GM10847 (cell line): ENCODE results near the gene CDH15.

Experiments used
- POLR2A ChIP-seq: IDR thresholded peaks from 2 replicates; pipeline ENCODE4 v1.6.1; 2011; ENCODE audit not compliant: insufficient read length; ENCODE audit errors: extremely low read depth

The CDH15 gene

DNA sequence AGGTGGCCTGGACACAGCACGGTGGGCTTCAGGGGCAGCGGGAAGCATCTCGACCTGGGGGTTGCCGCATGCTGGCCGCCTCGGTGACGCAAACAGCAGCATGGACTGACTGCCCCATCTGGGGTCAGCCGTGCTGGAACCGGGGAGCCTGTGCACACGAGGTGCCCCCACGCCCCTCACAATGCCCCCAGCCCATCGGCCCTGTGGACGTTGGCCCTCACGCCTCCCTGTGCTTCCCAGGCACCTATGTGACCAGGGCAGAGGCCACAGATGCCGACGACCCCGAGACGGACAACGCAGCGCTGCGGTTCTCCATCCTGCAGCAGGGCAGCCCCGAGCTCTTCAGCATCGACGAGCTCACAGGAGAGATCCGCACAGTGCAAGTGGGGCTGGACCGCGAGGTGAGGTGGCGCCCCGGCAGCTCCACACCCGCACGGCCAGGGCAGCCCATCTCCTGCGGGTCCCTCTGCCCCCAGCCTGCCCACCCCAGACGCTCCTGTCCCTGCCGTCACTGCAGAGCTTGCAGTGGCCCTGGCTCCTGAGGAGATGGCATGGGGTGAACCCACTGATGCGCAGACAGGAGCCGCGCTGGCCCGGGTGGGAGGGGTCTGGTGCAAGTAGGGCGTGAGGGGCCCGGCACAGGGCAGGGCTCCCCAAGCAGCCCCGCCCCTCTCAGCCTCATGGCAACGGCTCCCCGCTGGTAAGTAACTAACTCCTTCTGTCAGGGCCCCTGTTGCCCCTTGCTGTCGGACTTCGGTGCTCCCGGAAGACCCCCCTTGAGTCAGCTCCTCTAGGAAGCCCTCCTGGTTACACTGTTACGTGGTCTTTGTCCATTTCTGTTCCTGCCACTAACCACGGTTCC is 13.6 kb downstream of the CDH15 start:
- no peak for TF ChIP-seq POLR2A

DNA sequence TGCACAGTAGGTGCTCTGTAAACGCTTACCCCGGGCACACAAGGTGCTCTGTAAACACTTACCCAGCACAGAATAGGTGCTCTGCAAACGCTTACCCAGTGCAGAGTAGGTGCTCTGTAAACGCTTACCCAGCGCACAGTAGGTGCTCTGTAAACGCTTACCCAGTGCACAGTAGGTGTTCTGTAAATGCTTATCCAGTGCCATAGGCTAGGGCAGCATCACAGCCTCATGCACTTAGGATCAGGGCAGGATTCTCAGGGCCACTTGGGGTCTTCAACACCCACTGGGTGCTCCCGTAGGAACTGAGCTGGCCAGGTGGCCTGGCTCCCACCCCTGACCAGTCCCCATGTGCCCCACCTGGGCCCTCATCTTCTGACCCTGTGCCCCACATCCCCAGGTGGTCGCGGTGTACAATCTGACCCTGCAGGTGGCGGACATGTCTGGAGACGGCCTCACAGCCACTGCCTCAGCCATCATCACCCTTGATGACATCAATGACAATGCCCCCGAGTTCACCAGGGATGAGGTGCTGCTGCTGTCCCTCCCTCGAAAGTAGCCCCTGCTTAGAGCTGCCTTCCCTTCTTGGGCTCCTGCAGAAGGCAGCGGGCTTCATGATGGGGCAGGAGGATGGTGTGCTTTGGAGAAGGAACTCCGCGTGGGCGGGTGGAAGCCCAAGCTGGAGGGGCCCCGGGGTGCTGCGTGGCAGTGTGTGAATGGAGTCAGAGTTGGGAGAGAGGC is 15.7 kb downstream of the CDH15 start:
- TF ChIP-seq POLR2A = no peak

DNA sequence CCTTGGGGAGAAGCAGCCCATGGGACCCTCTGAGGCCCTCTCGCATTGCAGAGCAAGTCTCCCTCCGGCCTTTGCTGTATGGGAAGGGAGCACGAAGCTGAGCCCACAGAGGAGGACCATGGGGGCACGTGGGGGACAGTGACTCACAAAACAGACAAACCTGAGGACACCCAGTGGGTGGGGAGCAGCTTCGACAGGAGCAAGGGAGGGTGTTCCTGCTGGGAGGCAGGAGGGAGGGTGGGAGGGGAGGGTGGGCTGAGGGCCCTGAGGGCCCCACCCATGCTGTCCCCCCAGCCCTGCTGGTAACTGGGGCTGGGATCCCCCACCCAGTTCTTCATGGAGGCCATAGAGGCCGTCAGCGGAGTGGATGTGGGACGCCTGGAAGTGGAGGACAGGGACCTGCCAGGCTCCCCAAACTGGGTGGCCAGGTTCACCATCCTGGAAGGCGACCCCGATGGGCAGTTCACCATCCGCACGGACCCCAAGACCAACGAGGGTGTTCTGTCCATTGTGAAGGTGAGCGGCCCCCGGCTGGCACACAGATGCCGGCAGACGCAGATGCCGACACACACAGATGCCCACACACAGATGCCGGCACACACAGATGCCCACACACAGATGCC is 16.3 kb downstream of the CDH15 start:
- TF ChIP-seq POLR2A = no peak

DNA sequence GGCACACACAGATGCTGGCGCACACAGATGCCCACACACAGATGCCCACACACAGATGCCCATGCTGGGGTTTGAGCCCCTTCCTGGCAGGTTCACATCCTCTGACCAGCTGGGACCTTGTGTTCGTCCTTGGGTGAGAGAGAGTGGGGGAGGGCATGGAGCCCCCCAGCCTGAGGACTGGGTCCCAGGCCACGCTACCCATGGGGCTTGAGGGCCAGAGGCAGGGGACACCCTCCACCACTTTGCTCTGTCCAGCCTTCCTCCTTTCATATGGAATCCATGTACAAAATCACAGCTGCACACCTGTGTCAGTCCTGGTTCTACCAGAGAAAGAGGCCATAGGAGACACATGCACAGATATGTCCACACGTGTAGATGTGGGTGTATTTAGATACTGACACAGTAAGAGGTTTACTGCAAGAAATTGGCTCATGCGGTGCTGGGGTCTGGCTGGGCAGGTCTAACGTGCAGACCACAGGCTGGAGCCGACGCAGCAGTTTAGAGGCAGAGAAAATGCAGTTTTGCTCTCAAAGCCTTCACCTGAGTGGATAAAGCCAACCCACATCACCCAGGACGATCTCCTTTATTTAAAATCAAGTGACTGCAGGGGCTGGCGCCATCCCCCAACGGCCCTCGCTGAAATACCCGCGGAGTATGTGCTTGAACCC is 17.9 kb downstream of the CDH15 start:
- no peak for TF ChIP-seq POLR2A

DNA sequence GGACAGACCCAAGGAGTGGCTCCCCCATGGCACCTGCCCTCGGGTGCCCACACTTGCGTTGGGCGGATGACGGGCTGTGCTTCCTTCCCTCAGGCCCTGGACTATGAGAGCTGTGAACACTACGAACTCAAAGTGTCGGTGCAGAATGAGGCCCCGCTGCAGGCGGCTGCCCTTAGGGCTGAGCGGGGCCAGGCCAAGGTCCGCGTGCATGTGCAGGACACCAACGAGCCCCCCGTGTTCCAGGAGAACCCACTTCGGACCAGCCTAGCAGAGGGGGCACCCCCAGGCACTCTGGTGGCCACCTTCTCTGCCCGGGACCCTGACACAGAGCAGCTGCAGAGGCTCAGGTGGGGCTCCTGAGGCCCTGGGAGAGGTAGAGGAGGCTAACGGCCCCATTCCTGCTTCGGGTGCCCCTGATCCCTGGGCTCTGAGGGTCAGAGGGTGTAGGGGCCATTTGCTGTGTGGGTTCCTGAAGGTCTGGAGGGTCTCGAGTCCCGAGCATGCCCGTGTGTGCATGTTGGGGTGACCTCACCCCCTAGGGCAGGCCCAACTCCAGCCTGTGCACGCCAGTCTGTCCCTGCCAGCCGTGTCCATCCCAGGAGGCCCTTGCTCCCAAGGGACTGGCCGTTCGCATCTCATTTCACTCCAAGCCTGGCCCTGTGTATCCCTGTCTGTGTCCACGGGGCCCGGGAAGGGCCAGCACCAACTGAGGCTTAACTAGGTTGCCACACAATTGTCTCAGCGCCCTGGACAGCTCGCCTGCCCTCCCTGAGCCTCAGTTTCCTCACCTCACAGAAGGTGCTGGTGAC is 18.8 kb downstream of the CDH15 start:
- no peak for TF ChIP-seq POLR2A

DNA sequence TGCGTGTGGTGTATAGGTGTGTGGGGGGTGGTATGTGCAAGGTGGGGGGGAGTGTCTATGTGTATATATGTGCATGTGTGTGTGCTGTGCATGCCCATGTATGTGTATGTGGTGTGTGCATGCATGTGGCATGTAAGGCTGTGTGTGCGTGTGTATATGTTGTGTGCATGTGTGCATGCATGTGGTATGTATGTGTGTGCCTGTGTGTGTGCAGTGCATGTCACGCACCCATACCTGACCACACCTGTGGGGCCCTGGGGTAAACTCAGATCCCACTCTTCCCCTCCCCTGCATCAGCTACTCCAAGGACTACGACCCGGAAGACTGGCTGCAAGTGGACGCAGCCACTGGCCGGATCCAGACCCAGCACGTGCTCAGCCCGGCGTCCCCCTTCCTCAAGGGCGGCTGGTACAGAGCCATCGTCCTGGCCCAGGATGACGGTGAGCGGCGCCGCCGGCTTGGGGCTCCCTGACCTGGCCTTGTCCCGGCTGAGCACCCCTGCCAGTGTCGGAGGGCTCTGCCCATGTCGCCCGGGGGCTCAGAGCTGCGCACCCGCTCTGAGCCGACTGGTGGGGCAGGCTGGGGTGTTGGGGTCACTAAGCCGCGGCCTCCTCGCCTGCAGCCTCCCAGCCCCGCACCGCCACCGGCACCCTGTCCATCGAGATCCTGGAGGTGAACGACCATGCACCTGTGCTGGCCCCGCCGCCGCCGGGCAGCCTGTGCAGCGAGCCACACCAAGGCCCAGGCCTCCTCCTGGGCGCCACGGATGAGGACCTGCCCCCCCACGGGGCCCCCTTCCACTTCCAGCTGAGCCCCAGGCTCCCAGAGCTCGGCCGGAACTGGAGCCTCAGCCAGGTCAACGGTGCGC is 19.7 kb downstream of the CDH15 start:
- no peak for TF ChIP-seq POLR2A

DNA sequence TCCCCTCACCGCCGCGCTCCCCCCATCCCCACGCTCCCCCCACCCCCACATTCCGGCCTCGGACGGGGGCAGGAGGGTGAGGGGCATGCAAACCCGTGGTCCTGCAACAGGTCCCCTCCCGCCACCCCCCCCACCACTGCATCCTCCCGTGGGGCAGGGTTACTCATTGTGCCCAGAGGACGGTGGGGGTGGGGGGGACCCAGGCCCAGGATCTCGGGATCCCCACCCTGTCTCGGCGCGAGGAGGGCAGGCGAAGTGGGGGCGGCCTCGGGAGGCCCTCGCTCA is 20.3 kb downstream of the CDH15 start:
- TF ChIP-seq POLR2A = no peak

DNA sequence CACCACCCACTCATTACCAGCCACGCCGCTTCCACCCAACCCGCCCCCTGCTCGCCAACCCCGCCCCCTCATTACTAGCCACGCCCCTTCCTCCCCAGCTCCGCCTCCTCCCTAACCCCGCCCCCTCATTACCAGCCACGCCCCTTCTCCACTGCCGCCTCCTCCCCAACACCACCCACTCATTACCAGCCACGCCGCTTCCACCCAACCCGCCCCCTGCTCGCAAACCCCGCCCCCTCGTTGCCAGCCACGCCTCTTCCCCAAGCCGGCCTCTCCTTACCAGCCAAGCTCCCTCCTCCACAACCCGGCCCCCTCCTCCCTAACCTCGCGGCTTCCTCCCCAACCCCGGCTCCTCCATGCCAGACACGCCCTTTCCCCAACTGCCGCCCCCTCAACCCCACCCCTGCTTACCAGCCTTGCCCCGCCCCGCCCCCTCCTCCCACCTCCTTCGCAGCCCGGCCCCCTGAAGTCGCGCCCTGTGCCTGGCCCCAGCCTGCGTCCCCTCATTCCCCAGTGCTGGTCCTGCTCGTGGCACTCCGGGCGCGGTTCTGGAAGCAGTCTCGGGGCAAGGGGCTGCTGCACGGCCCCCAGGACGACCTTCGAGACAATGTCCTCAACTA is 21.5 kb downstream of the CDH15 start:
- no peak for TF ChIP-seq POLR2A

DNA sequence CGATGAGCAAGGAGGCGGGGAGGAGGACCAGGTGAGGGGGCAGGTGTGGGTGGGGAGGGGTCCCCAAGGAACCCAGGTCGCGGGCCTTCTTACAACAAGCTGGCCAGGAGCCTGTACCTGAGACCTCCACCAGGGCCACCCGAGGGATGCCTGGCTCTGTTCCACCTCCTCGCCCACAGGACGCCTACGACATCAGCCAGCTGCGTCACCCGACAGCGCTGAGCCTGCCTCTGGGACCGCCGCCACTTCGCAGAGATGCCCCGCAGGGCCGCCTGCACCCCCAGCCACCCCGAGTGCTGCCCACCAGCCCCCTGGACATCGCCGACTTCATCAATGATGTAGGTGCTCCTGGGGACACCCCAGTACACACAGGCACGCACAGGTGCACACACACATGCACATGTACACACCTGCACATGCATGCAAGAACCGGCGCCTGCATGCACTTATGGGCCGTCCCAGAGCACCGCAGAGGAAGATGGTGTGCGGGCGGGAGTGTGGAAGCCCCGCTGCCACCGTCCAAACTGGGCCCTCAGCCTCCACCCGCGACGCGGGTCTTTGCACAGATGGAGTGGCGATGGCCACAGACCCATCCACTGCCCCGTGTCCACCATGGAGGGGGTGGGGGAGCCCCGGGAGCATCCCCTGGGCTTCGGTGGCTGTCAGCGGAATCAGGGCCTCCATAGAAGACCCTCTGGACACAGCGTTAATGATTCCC is 22.2 kb downstream of the CDH15 start:
- no peak for TF ChIP-seq POLR2A

DNA sequence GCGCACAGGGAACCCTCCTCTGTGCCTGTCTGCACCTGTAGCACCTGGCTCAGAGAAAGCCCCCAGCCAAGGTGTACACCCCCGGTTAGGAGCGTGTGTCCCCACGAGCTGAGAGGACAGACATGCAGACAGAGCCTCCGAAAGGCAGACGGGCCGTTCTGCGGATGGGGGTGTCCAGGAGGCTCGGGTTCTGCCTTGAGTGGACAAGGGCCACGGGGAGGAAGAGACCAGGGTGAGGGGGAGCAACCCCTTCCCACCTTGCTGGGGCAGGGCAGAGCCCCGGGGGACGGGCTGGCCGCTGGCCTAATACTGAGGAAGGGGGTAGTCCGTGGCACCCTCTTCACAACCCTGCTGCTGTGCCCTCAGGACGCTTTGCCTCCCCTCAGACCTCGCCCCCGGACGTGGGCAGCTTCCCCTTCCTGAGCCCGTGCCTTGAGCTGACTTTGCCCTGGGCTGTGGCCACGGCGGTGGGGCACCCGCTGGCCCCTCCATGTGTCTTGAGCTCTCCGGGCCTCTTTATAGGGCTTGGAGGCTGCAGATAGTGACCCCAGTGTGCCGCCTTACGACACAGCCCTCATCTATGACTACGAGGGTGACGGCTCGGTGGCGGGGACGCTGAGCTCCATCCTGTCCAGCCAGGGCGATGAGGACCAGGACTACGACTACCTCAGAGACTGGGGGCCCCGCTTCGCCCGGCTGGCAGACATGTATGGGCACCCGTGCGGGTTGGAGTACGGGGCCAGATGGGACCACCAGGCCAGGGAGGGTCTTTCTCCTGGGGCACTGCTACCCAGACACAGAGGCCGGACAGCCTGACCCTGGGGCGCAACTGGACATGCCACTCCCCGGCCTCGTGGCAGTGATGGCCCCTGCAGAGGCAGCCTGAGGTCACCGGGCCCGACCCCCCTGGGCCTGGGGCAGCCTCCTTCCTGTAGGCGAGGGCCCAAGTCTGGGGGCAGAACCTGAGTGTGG is 23.1 kb downstream of the CDH15 start:
- no peak for TF ChIP-seq POLR2A

DNA sequence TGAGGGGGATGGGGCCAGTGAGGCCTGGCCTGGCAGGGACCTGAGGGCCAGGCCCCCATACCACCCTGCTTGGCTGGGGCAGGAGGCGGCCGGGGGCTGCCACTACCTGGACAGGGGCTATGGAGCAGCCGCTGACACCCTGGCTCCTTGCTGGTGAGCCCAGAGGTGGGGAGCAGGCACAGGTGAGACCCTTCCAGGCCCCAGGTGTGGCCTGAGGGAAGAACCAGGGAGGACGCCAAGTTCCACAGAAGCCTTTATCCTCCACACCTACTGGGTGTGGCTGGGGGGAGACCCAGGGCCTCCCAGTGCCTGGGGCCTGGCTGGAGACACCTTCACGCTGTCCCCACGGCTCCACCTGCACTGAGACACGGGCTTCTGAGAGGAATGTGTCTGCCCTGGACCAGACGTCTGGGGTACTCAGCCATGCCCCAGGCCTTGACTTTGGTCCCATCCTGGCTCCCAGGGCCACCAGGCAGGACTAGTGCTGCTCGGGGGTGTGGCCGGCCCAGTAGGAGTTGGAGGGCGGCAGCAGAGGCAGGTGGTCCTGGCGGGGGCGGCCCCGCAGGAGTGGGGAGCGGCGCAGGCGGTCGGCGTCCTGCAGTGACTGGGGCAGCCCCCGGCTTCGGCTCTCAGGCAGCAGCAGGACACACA is 24.1 kb downstream of the CDH15 start:
- no peak for TF ChIP-seq POLR2A
